ENCODE data around the gene NUP62CL. TPM values are rescaled to one million over a fixed set of nuclear protein-coding genes. Genes with fewer than 3 reads are reported as not detected.

Gene NUP62CL
- total RNA-seq (1 to 10 TPM; 2.3 to 2.7 TPM), polyA plus RNA-seq (1 to 10 TPM; 1.2 to 1.6 TPM)

- no peaks in the 10 kb centered on the region for H3K9me3 ChIP-seq (ENCODE audit: control insufficient read depth in 1 of 2, low read length in 2 of 2)
- H3K36me3 ChIP-seq (ENCODE audit: insufficient read depth, low read length): no peaks in the 10 kb centered on the region
- intact Hi-C loops (cut with micrococcal nuclease): loop anchor here (2.0 to 5.0 kb wide), 3 partner anchors 89 to 571 kb away; partner anchors contain the start of genes NCBP2L, PRPS1 and RBM41
- peaks cover 0 to 5% of the 10 kb centered on the region in 2 donors for H3K36me3 Mint-ChIP-seq
- CTCF ChIA-PET (ENCODE audit: partially characterized antibody): no interaction called here
- H3K9me3 Mint-ChIP-seq: no peaks in the 10 kb centered on the region
- H3K4me3 Mint-ChIP-seq: peak within 1 kb of the TSS; percentile 85 to 94 (median 91)
- peak within 1 kb of the TSS; percentile 43 for H3K27ac ChIP-seq (ENCODE audit: low read depth, low read length)
- peak; percentile 64 to 75 (median 70) for DNase-seq
- POLR2A ChIA-PET (ENCODE audit: partially characterized antibody): no interaction called here
- H3K4me3 ChIP-seq (ENCODE audit: low read length in 2 of 2): peak within 1 kb of the TSS; percentile 42 to 63
- H3K4me1 ChIP-seq (ENCODE audit: insufficient read depth, low read length): no peaks in the 10 kb centered on the region
- peaks cover 0 to 2% of the 10 kb centered on the region in 2 donors for H3K27me3 Mint-ChIP-seq
- H3K27ac Mint-ChIP-seq: peak within 1 kb of the TSS in 6 of 7 donors; percentile 79 to 93 (median 88)
- peaks cover 2 to 9% (median 7%) of the 10 kb centered on the region in 4 donors for H3K4me1 Mint-ChIP-seq
- H3K27me3 ChIP-seq (ENCODE audit: insufficient read depth, low read length): no peaks in the 10 kb centered on the region
Observed at GRCh38 chrX:107205770-107206696, at the start of gene NUP62CL, which contains the start of gene DNAAF6. NUP62CL (minus strand) TSS chrX:107206433; CDS start chrX:107175146, 31,287 bp downstream. DNAAF6 (plus strand) TSS chrX:107206611; CDS start chrX:107212876, 6,265 bp downstream.

GRCh38 chrX:107228486-107228819 lies 22.2 kb upstream of the NUP62CL start:
- H3K9me3 Mint-ChIP-seq: no peaks in the 10 kb centered on the region
- intact Hi-C loops (cut with micrococcal nuclease): no loop called here

GRCh38 chrX:107227780-107228485 lies 21.7 kb upstream of the NUP62CL start:
- Histone ChIP-seq H3K9me3 (ENCODE audit: control insufficient read depth in 1 of 2, low read length in 2 of 2) (no peaks in the 10 kb centered on the region), H3K27ac (ENCODE audit: low read depth, low read length) (no peak overlapping the region), H3K36me3 (ENCODE audit: insufficient read depth, low read length) (no peaks in the 10 kb centered on the region), H3K4me3 (ENCODE audit: low read length in 2 of 2) (no peak overlapping the region), H3K27me3 (ENCODE audit: insufficient read depth, low read length) (no peaks in the 10 kb centered on the region), H3K4me1 (ENCODE audit: insufficient read depth, low read length) (no peaks in the 10 kb centered on the region)
- no peaks in the 10 kb centered on the region for H3K4me1 Mint-ChIP-seq
- H3K4me3 Mint-ChIP-seq: no peak overlapping the region
- ChIA-PET POLR2A (ENCODE audit: partially characterized antibody) (no interaction called here), CTCF (ENCODE audit: partially characterized antibody) (no interaction called here)
- no peaks in the 10 kb centered on the region for H3K9me3 Mint-ChIP-seq
- H3K27me3 Mint-ChIP-seq: peaks cover 2 to 7% of the 10 kb centered on the region in 2 donors
- no peaks in the 10 kb centered on the region for H3K36me3 Mint-ChIP-seq
- no peak for DNase-seq
- intact Hi-C loops (cut with micrococcal nuclease): no loop called here
- H3K27ac Mint-ChIP-seq: peak overlapping the region in 1 of 7 donors; percentile 2

More at GRCh38 chrX:107228486-107228819, 22.2 kb upstream of the NUP62CL start:
- no peak overlapping the region for H3K4me3 Mint-ChIP-seq
- ChIA-PET CTCF (ENCODE audit: partially characterized antibody) (no interaction called here), POLR2A (ENCODE audit: partially characterized antibody) (no interaction called here)
- H3K4me1 Mint-ChIP-seq: no peaks in the 10 kb centered on the region
- no peaks in the 10 kb centered on the region for H3K36me3 Mint-ChIP-seq
- no peaks in the 10 kb centered on the region for H3K4me1 ChIP-seq (ENCODE audit: insufficient read depth, low read length)
- no peak overlapping the region for H3K4me3 ChIP-seq (ENCODE audit: low read length in 2 of 2)
- H3K27me3 Mint-ChIP-seq: peaks cover 2 to 7% of the 10 kb centered on the region in 2 donors
- H3K27me3 ChIP-seq (ENCODE audit: insufficient read depth, low read length): no peaks in the 10 kb centered on the region
- H3K36me3 ChIP-seq (ENCODE audit: insufficient read depth, low read length): no peaks in the 10 kb centered on the region
- H3K9me3 ChIP-seq (ENCODE audit: control insufficient read depth in 1 of 2, low read length in 2 of 2): no peaks in the 10 kb centered on the region
- H3K27ac ChIP-seq (ENCODE audit: low read depth, low read length): no peak overlapping the region
- no peak overlapping the region for H3K27ac Mint-ChIP-seq
- no peak for DNase-seq

- Histone ChIP-seq H3K4me3 (ENCODE audit: low read length in 2 of 2) (no peak overlapping the region), H3K36me3 (ENCODE audit: insufficient read depth, low read length) (no peaks in the 10 kb centered on the region), H3K4me1 (ENCODE audit: insufficient read depth, low read length) (no peaks in the 10 kb centered on the region), H3K27ac (ENCODE audit: low read depth, low read length) (no peak overlapping the region), H3K9me3 (ENCODE audit: control insufficient read depth in 1 of 2, low read length in 2 of 2) (no peaks in the 10 kb centered on the region), H3K27me3 (ENCODE audit: insufficient read depth, low read length) (no peaks in the 10 kb centered on the region)
- H3K4me3 Mint-ChIP-seq: no peak overlapping the region
- POLR2A ChIA-PET (ENCODE audit: partially characterized antibody): no interaction called here
- intact Hi-C loops (cut with micrococcal nuclease): no loop called here
- H3K27me3 Mint-ChIP-seq: peaks cover 2 to 4% of the 10 kb centered on the region in 2 donors
- CTCF ChIA-PET (ENCODE audit: partially characterized antibody): no interaction called here
- H3K9me3 Mint-ChIP-seq: no peaks in the 10 kb centered on the region
- no peaks in the 10 kb centered on the region for H3K4me1 Mint-ChIP-seq
- DNase-seq: no peak
- H3K36me3 Mint-ChIP-seq: no peaks in the 10 kb centered on the region
- no peak overlapping the region for H3K27ac Mint-ChIP-seq
Observed at GRCh38 chrX:107226757-107227156, 20.5 kb upstream of the NUP62CL start.

GRCh38 chrX:107213477-107213876 lies 7.2 kb upstream of the NUP62CL start:
- POLR2A ChIA-PET (ENCODE audit: partially characterized antibody): no interaction called here

GRCh38 chrX:107207943-107208342 lies 1.7 kb upstream of the NUP62CL start:
- Mint-ChIP-seq H3K4me3 (peak overlapping the region in 2 of 8 donors; percentile 25 to 52), H3K4me1 (peaks cover 2 to 9% (median 7%) of the 10 kb centered on the region in 4 donors), H3K9me3 (no peaks in the 10 kb centered on the region), H3K27me3 (peaks cover 0 to 2% of the 10 kb centered on the region in 2 donors), H3K36me3 (peaks cover 0 to 5% of the 10 kb centered on the region in 2 donors), H3K27ac (peak overlapping the region in 1 of 7 donors; percentile 36)
- intact Hi-C loops (cut with micrococcal nuclease): loop anchor here (5.0 kb wide), 2 partner anchors 91 to 419 kb away; partner anchors contain the start of genes PRPS1 and RBM41
- POLR2A ChIA-PET (ENCODE audit: partially characterized antibody): no interaction called here
- H3K27ac ChIP-seq (ENCODE audit: low read depth, low read length): no peak overlapping the region
- no peak for DNase-seq
- H3K27me3 ChIP-seq (ENCODE audit: insufficient read depth, low read length): no peaks in the 10 kb centered on the region
- no peaks in the 10 kb centered on the region for H3K4me1 ChIP-seq (ENCODE audit: insufficient read depth, low read length)
- CTCF ChIA-PET (ENCODE audit: partially characterized antibody): no interaction called here
- H3K9me3 ChIP-seq (ENCODE audit: control insufficient read depth in 1 of 2, low read length in 2 of 2): no peaks in the 10 kb centered on the region
- no peak overlapping the region for H3K4me3 ChIP-seq (ENCODE audit: low read length in 2 of 2)
- no peaks in the 10 kb centered on the region for H3K36me3 ChIP-seq (ENCODE audit: insufficient read depth, low read length)

More at GRCh38 chrX:107213477-107213876, 7.2 kb upstream of the NUP62CL start:
- Mint-ChIP-seq H3K27me3 (no peaks in the 10 kb centered on the region), H3K27ac (no peak overlapping the region), H3K9me3 (no peaks in the 10 kb centered on the region), H3K4me1 (no peaks in the 10 kb centered on the region), H3K4me3 (no peak overlapping the region), H3K36me3 (no peaks in the 10 kb centered on the region)
- intact Hi-C loops (cut with micrococcal nuclease): no loop called here
- no peak overlapping the region for H3K27ac ChIP-seq (ENCODE audit: low read depth, low read length)
- no peaks in the 10 kb centered on the region for H3K4me1 ChIP-seq (ENCODE audit: insufficient read depth, low read length)
- H3K27me3 ChIP-seq (ENCODE audit: insufficient read depth, low read length): no peaks in the 10 kb centered on the region
- H3K9me3 ChIP-seq (ENCODE audit: control insufficient read depth in 1 of 2, low read length in 2 of 2): no peaks in the 10 kb centered on the region
- no peak for DNase-seq
- H3K36me3 ChIP-seq (ENCODE audit: insufficient read depth, low read length): no peaks in the 10 kb centered on the region
- no peak overlapping the region for H3K4me3 ChIP-seq (ENCODE audit: low read length in 2 of 2)
- CTCF ChIA-PET (ENCODE audit: partially characterized antibody): no interaction called here

GRCh38 chrX:107207089-107207488 lies 856 bp upstream of the NUP62CL start:
- POLR2A ChIA-PET (ENCODE audit: partially characterized antibody): no interaction called here
- peaks cover 0 to 5% of the 10 kb centered on the region in 2 donors for H3K36me3 Mint-ChIP-seq
- intact Hi-C loops (cut with micrococcal nuclease): loop anchor here (5.0 kb wide), 2 partner anchors 90 to 420 kb away; partner anchors contain the start of genes PRPS1 and RBM41
- no peaks in the 10 kb centered on the region for H3K27me3 ChIP-seq (ENCODE audit: insufficient read depth, low read length)
- no peaks in the 10 kb centered on the region for H3K4me1 ChIP-seq (ENCODE audit: insufficient read depth, low read length)
- no peaks in the 10 kb centered on the region for H3K9me3 Mint-ChIP-seq
- no peak overlapping the region for H3K4me3 Mint-ChIP-seq
- CTCF ChIA-PET (ENCODE audit: partially characterized antibody): no interaction called here
- peaks cover 0 to 2% of the 10 kb centered on the region in 2 donors for H3K27me3 Mint-ChIP-seq
- no peak overlapping the region for H3K27ac ChIP-seq (ENCODE audit: low read depth, low read length)
- DNase-seq: no peak
- H3K27ac Mint-ChIP-seq: peak overlapping the region in 2 of 7 donors; percentile 30 to 42
- H3K4me3 ChIP-seq (ENCODE audit: low read length in 2 of 2): no peak overlapping the region
- H3K9me3 ChIP-seq (ENCODE audit: control insufficient read depth in 1 of 2, low read length in 2 of 2): no peaks in the 10 kb centered on the region
- H3K4me1 Mint-ChIP-seq: peaks cover 2 to 9% (median 7%) of the 10 kb centered on the region in 4 donors
- no peaks in the 10 kb centered on the region for H3K36me3 ChIP-seq (ENCODE audit: insufficient read depth, low read length)
